Right lobe of liver (tissue), 6 donors: ENCODE results near the gene DNAH8. TPM values are rescaled to one million over a fixed set of nuclear protein-coding genes. Genes with fewer than 3 reads are reported as not detected.

Experiments used
- ATAC-seq, 4 donors: fragments of 200-7000 bp; cut with Tn5 transposase; one replicate each; pipeline ENCODE4 v1.9.1; 2020; ENCODE audit warnings: mild to moderate bottlenecking in 4 of 4, moderate library complexity in 4 of 4
- DNase-seq, 3 donors: peaks; one replicate each; pipeline ENCODE4 v3.0.0-alpha.2; 2020
- H3K27ac ChIP-seq, 3 donors: fragments of 200-600 bp; one replicate each; pipeline ENCODE4 v1.8.0; 2022
- H3K27me3 ChIP-seq, 2 donors: fragments of 200-600 bp; one replicate each; pipeline ENCODE4 v1.8.0; 2022
- H3K36me3 ChIP-seq, 4 donors: fragments of 200-600 bp; sonication (generic) in 1 of 4; one replicate each; pipeline versions ENCODE4 v1.5.1 to v1.8.0; 2017 to 2022; ENCODE audit warnings: control low read depth in 1 of 4
- H3K4me1 ChIP-seq, 4 donors: fragments of 200-600 bp; sonication (generic) in 1 of 4; one replicate each; pipeline versions ENCODE4 v1.5.1 to v1.8.0; 2017 to 2022; ENCODE audit warnings: control low read depth in 1 of 4
- H3K4me3 ChIP-seq, 3 donors: fragments of 200-600 bp; one replicate each; pipeline ENCODE4 v1.8.0; 2022
- H3K9me3 ChIP-seq, 4 donors: fragments of 200-600 bp; sonication (generic) in 1 of 4; one replicate each; pipeline versions ENCODE4 v1.5.1 to v1.8.0; 2017 to 2022; ENCODE audit warnings: control low read depth in 1 of 4
- CTCF ChIP-seq, 4 donors: fragments of 200-600 bp in 3 of 4; fragments of 450-650 bp in 1 of 4; IDR thresholded peaks; one replicate each; pipeline versions ENCODE4 v1.5.1 to v1.8.0; 2016 to 2022; ENCODE audit warnings: antibody characterized with exemption in 4 of 4, mild to moderate bottlenecking in 2 of 4
- POLR2A ChIP-seq: fragments of 450-650 bp; IDR thresholded peaks from one replicate; pipeline ENCODE4 v1.6.1; 2017; ENCODE audit warnings: antibody characterized with exemption, mild to moderate bottlenecking
- WGBS: methylation state at CpG from one replicate; pipeline ENCODE4 v1.1.6; 2018; ENCODE audit warnings: low coverage, low lambda C conversion rate; ENCODE audit not compliant: insufficient coverage; ENCODE audit errors: missing lambda C conversion rate; 5-methylcytosine and 5-hydroxymethylcytosine counted together
- intact Hi-C, 2 donors: fragments of 100-400 bp; cut with DNase I; formaldehyde crosslinking; loops; one replicate each; pipeline versions ENCODE4 v1.11.2 to v1.14.1; 2022
- total RNA-seq, 6 experiments: library from RNA; depleted of rRNA in 2 of 6; stranded (reverse); fragments of >200 nt in 2 of 6; fragmentation: NEBNext Ultra II Directional in 3 of 6; extraction: Animal tissue kit (Norgen Biotek cat#: 25700) in 3 of 6; gene quantifications; one replicate each; pipeline versions ENCODE4 v1.1.0 to v1.2.4, GENCODE V29; 2016 to 2023
- donor health status: DM: no; HTN: yes; CAD: no.
- donor health status: DM: no; HTN: no; CAD: no.
- donor health status: DM: no; HTN: no; CAD: no.
- donor health status: DM: no; HTN: yes; CAD: no.
- donor health status: DM: no; HTN: yes; CAD: no.

Gene DNAH8
- total RNA-seq, 6 experiments from 2014 or later = 0.02 TPM; not detected in 5

DNA sequence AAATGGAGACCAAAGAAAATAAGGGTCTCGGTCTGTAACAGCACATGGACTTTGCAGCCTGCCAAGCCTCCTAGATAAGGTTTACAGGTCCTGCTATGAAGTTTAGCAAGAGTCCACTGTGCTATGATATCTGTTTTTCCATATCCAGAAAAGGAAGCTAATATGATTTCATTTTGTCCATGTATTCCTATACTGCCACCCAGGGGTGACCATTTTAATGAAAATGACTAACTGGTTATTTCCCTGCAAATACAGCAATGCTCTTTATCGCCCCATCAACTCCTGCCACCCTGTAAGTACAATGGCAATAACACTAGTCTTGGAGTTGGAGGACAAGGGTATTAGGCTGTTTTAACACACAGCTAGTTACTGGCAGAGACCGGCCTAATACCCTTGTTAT lies 218.3 kb downstream of the DNAH8 start:
- ATAC-seq = peak; percentile 72 to 86 (median 79)
- WGBS = 37% methylated on average over 3 of the region's 3 CpGs
- H3K4me1 ChIP-seq = no peaks in the 10 kb centered on the region
- H3K27me3 ChIP-seq = no peaks in the 10 kb centered on the region
- no peak for DNase-seq
- no peak overlapping the region for H3K27ac ChIP-seq
- H3K36me3 ChIP-seq = no peaks in the 10 kb centered on the region
- intact Hi-C loops = loop anchor here in 1 of 2 donors (10.0 kb wide), 1 partner anchor 59 kb away; no protein-coding TSS in a partner anchor
- no peaks in the 10 kb centered on the region for H3K9me3 ChIP-seq
- no peak overlapping the region for H3K4me3 ChIP-seq
- TF ChIP-seq POLR2A (no peak), CTCF (IDR thresholded peaks at IDR 0.05) (peak; percentile 44 to 60 (median 52))

- TF ChIP-seq CTCF (IDR thresholded peaks at IDR 0.05) (no peak), POLR2A (no peak)
- Histone ChIP-seq H3K27ac (no peak overlapping the region), H3K9me3 (no peaks in the 10 kb centered on the region), H3K36me3 (no peaks in the 10 kb centered on the region), H3K4me1 (no peaks in the 10 kb centered on the region), H3K27me3 (no peaks in the 10 kb centered on the region), H3K4me3 (no peak overlapping the region)
- WGBS = 100% methylated on average over 1 of the region's 1 CpG
- intact Hi-C loops = loop anchor here in 1 of 2 donors (10.0 kb wide), 1 partner anchor 60 kb away; no protein-coding TSS in a partner anchor
- ATAC-seq (no peak), DNase-seq (no peak)
Measured at GRCh38 chr6:38935051-38935450, 219.9 kb downstream of the DNAH8 start.

GRCh38 chr6:38937839-38938613 lies 222.9 kb downstream of the DNAH8 start:
- 79% methylated on average over 15 of the region's 15 CpGs for WGBS
- Histone ChIP-seq H3K27me3 (no peaks in the 10 kb centered on the region), H3K36me3 (no peaks in the 10 kb centered on the region), H3K27ac (no peak overlapping the region), H3K4me1 (no peaks in the 10 kb centered on the region), H3K4me3 (no peak overlapping the region), H3K9me3 (no peaks in the 10 kb centered on the region)
- intact Hi-C loops = loop anchor here in 1 of 2 donors (10.0 kb wide), 1 partner anchor 63 kb away; no protein-coding TSS in a partner anchor
- no peak for TF ChIP-seq CTCF (IDR thresholded peaks at IDR 0.05)
- TF ChIP-seq POLR2A = no peak
- DNase-seq = no peak
- no peak for ATAC-seq

DNA sequence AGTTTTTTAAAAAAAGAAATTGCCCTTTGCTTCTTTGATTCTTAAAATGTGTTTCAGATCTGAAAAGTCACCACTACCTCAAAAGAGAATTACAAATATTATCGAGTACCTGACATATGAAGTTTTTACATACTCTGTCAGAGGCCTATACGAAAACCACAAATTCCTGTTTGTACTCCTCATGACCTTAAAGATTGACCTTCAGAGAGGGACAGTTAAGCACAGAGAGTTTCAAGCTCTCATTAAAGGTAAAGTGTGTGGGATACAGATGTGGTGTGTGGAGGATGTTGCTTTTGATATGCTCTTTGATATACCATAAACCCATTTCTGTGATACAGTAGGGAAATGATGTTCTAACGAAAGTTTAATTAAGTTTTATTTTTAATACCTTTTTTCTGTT lies 223.6 kb downstream of the DNAH8 start:
- Histone ChIP-seq H3K36me3 (no peaks in the 10 kb centered on the region), H3K4me3 (no peak overlapping the region), H3K9me3 (no peaks in the 10 kb centered on the region), H3K27ac (no peak overlapping the region), H3K4me1 (no peaks in the 10 kb centered on the region), H3K27me3 (no peaks in the 10 kb centered on the region)
- intact Hi-C loops = loop anchor here in 1 of 2 donors (10.0 kb wide), 1 partner anchor 64 kb away; no protein-coding TSS in a partner anchor
- TF ChIP-seq POLR2A = no peak
- no peak for TF ChIP-seq CTCF (IDR thresholded peaks at IDR 0.05)
- 93% methylated on average over 3 of the region's 3 CpGs for WGBS
- ATAC-seq (no peak), DNase-seq (no peak)
